Subcutaneous abdominal adipose tissue (tissue), 5 donors: ENCODE measurements around the gene ISM2.
"Not testable (repeated sequence)": the region's sequence is repeated elsewhere in the genome, so short reads cannot be mapped to it uniquely, and the experiment has no call there.

Source experiments
- H3K27ac ChIP-seq: one replicate; pipeline ENCODE4 v1.7.0; 2013; ENCODE audit warnings: low read depth, mild to moderate bottlenecking, inconsistent platforms, low read length, moderate library complexity
- H3K27me3 ChIP-seq, 5 donors: one replicate each; pipeline ENCODE4 v1.7.0; 2013; ENCODE audit warnings: low read length in 5 of 5, inconsistent platforms in 1 of 5; ENCODE audit not compliant: control insufficient read depth in 5 of 5, insufficient read depth in 4 of 5
- H3K36me3 ChIP-seq, 5 donors: one replicate each; pipeline ENCODE4 v1.7.0; 2013; ENCODE audit warnings: low read length in 5 of 5; ENCODE audit not compliant: control insufficient read depth in 5 of 5, insufficient read depth in 5 of 5
- H3K4me1 ChIP-seq, 5 donors: one replicate each; pipeline ENCODE4 v1.7.0; 2013; ENCODE audit warnings: low read length in 5 of 5, mild to moderate bottlenecking in 3 of 5, moderate library complexity in 1 of 5; ENCODE audit not compliant: control insufficient read depth in 5 of 5, insufficient read depth in 5 of 5
- H3K4me3 ChIP-seq, 5 donors: one replicate each; pipeline ENCODE4 v1.7.0; 2013; ENCODE audit warnings: low read length in 5 of 5, low read depth in 1 of 5
- H3K9ac ChIP-seq, 5 donors: one replicate each; pipeline ENCODE4 v1.7.0; 2013; ENCODE audit warnings: low read length in 5 of 5, mild to moderate bottlenecking in 4 of 5, moderate library complexity in 3 of 5
- H3K9me3 ChIP-seq, 5 donors: one replicate each; pipeline ENCODE4 v1.7.0; 2013; ENCODE audit warnings: low read length in 5 of 5; ENCODE audit not compliant: control insufficient read depth in 5 of 5
- donor health status: healthy.
- donor health status: healthy.
- donor health status: healthy.
- donor health status: healthy.
- donor health status: healthy.

Gene ISM2

GRCh38 chr14:77498120-77498979 is at the start of gene ISM2:
TSS of gene ISM2 (minus strand) at chr14:77498816. CDS start at chr14:77498793, 23 bp downstream.
- H3K4me3 ChIP-seq, result peak within 1 kb of the TSS in 4 of 5 donors; percentile 42 to 67 (median 56)
- peaks cover 0 to 2% (median 0%) of the 10 kb centered on the region in 5 donors for H3K9me3 ChIP-seq
- H3K27me3 ChIP-seq, result peaks cover 11 to 26% (median 20%) of the 10 kb centered on the region in 5 donors
- H3K9ac ChIP-seq, result no peak within 1 kb of the TSS
- no peaks in the 10 kb centered on the region for H3K36me3 ChIP-seq
- peaks cover 5 to 18% (median 15%) of the 10 kb centered on the region in 5 donors for H3K4me1 ChIP-seq
- no peak within 1 kb of the TSS for H3K27ac ChIP-seq

- Histone ChIP-seq H3K36me3 (peaks cover 12 to 45% (median 38%) of the 10 kb centered on the region in 5 donors), H3K9ac (no peak overlapping the region), H3K9me3 (no peaks in the 10 kb centered on the region), H3K27ac (no peak overlapping the region), H3K4me3 (no peak overlapping the region), H3K27me3 (no peaks in the 10 kb centered on the region), H3K4me1 (peaks cover 0 to 11% (median 2%) of the 10 kb centered on the region in 5 donors)
These were observed 49.0 kb upstream of the ISM2 start for GRCh38 chr14:77547512-77548180.

- H3K9me3 ChIP-seq, H3K4me3 ChIP-seq, H3K27me3 ChIP-seq, H3K9ac ChIP-seq, H3K27ac ChIP-seq: not testable (repeated sequence)
- peaks cover 0 to 20% (median 3%) of the 10 kb centered on the region in 5 donors for H3K4me1 ChIP-seq
- peaks cover 12 to 37% (median 28%) of the 10 kb centered on the region in 5 donors for H3K36me3 ChIP-seq
These were observed 46.6 kb upstream of the ISM2 start for GRCh38 chr14:77545171-77545570.

GRCh38 chr14:77544571-77544970 is 46.0 kb upstream of the ISM2 start:
- Histone ChIP-seq H3K36me3 (peaks cover 12 to 32% (median 24%) of the 10 kb centered on the region in 5 donors), H3K27me3 (no peaks in the 10 kb centered on the region), H3K9me3 (no peaks in the 10 kb centered on the region), H3K4me3 (no peak overlapping the region), H3K9ac (no peak overlapping the region), H3K27ac (no peak overlapping the region), H3K4me1 (peaks cover 0 to 20% (median 3%) of the 10 kb centered on the region in 5 donors)

- Histone ChIP-seq H3K9ac (peak overlapping the region in 1 of 5 donors; percentile 15), H3K4me3 (no peak overlapping the region), H3K9me3 (no peaks in the 10 kb centered on the region), H3K27ac (no peak overlapping the region), H3K27me3 (no peaks in the 10 kb centered on the region), H3K36me3 (peaks cover 12 to 24% (median 17%) of the 10 kb centered on the region in 5 donors), H3K4me1 (peaks cover 0 to 20% (median 3%) of the 10 kb centered on the region in 5 donors)
These were observed 45.2 kb upstream of the ISM2 start for GRCh38 chr14:77543637-77544334.

- Histone ChIP-seq H3K9me3 (no peaks in the 10 kb centered on the region), H3K4me3 (no peak overlapping the region), H3K4me1 (peaks cover 0 to 21% (median 3%) of the 10 kb centered on the region in 5 donors), H3K27ac (no peak overlapping the region), H3K36me3 (peaks cover 6 to 18% (median 11%) of the 10 kb centered on the region in 5 donors), H3K27me3 (no peaks in the 10 kb centered on the region), H3K9ac (no peak overlapping the region)
These were observed 44.6 kb upstream of the ISM2 start for GRCh38 chr14:77543240-77543551.

- no peak overlapping the region for H3K4me3 ChIP-seq
- H3K36me3 ChIP-seq, result peaks cover under 1 to 13% (median 9%) of the 10 kb centered on the region in 5 donors
- peak overlapping the region in 1 of 5 donors; percentile 51 for H3K9ac ChIP-seq
- no peaks in the 10 kb centered on the region for H3K9me3 ChIP-seq
- peaks cover 0 to 27% (median 3%) of the 10 kb centered on the region in 5 donors for H3K4me1 ChIP-seq
- no peaks in the 10 kb centered on the region for H3K27me3 ChIP-seq
- H3K27ac ChIP-seq, result no peak overlapping the region
These were observed 44.0 kb upstream of the ISM2 start for GRCh38 chr14:77542421-77543239.

- Histone ChIP-seq H3K4me1 (peaks cover 0 to 29% (median 3%) of the 10 kb centered on the region in 5 donors), H3K27me3 (no peaks in the 10 kb centered on the region), H3K4me3 (no peak overlapping the region), H3K9me3 (no peaks in the 10 kb centered on the region), H3K36me3 (peaks cover 0 to 8% (median 5%) of the 10 kb centered on the region in 5 donors), H3K9ac (no peak overlapping the region), H3K27ac (no peak overlapping the region)
These were observed 43.3 kb upstream of the ISM2 start for GRCh38 chr14:77541905-77542304.

- not testable (repeated sequence) for H3K4me3 ChIP-seq, H3K9ac ChIP-seq, H3K27me3 ChIP-seq, H3K27ac ChIP-seq, H3K9me3 ChIP-seq
- H3K36me3 ChIP-seq, result peaks cover 2 to 10% (median 3%) of the 10 kb centered on the region in 5 donors
- H3K4me1 ChIP-seq, result peaks cover 0 to 14% (median 2%) of the 10 kb centered on the region in 5 donors
These were observed 38.3 kb upstream of the ISM2 start for GRCh38 chr14:77536951-77537350.
